Measurements from ENCODE around the gene KDF1.

Gene KDF1

DNA sequence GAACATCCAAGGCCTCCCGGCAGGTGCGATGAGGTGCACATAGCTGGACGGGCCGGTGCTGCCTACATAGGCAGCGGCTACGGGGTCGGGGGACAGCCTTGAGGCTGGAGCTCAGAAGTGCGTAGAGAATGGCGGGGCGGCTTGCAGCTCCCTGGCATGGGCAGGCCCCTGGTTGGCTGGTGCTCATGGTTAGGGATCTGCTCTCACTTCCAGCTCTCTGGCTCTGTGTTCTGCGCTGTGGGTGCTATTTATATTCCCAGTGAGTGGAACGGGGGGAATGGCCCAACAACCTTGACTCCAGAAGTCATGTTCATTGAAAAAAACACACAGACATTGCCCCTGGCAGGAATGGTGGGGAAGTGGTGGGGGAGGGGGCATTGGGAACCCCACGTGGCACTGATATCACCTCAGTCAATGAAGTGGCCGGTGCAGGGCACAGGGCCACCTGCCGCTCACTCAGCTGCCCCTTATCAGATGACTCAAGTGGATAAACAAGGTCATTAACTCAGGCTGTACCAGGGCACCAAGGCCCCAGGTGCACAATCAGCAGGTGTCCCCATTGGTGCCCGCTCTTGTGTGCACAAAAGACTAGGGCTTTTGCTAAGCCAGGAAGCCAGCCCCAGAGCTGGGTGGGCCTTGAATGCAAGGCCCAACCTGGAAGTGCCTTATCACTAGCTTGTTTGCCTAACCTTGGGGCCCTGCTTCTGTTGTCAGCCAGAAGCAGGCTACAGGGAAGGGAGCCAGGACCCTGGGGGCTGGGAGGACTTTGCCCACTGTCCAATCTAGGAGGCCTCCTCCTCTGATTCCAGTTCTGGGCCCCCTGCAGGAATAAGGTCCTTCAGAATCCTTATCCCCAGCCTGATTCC is 46.3 kb downstream of the KDF1 start, which contains the start of gene NR0B2:
NR0B2 (minus strand) TSS at position 222 of the 866 bp plus-strand sequence; CDS start at position 187, 35 bp downstream.
- H3K4me1 ChIP-seq (ENCODE audit: insufficient read depth, low read length, severe bottlenecking), result no peaks in the 10 kb centered on the region
- H3K79me2 ChIP-seq (ENCODE audit: insufficient read depth, low read length), result no peaks in the 10 kb centered on the region
- no peaks in the 10 kb centered on the region for H3K27me3 ChIP-seq (ENCODE audit: insufficient read depth, low read length)
- H4K20me1 ChIP-seq (ENCODE audit: insufficient read depth, low read length), result no peaks in the 10 kb centered on the region
- no peaks in the 10 kb centered on the region for H3K9me2 ChIP-seq (ENCODE audit: low read depth, low read length)
- no peak within 1 kb of the TSS for H2AFZ ChIP-seq (ENCODE audit: low read length)
- TF ChIP-seq, protein P1, sequence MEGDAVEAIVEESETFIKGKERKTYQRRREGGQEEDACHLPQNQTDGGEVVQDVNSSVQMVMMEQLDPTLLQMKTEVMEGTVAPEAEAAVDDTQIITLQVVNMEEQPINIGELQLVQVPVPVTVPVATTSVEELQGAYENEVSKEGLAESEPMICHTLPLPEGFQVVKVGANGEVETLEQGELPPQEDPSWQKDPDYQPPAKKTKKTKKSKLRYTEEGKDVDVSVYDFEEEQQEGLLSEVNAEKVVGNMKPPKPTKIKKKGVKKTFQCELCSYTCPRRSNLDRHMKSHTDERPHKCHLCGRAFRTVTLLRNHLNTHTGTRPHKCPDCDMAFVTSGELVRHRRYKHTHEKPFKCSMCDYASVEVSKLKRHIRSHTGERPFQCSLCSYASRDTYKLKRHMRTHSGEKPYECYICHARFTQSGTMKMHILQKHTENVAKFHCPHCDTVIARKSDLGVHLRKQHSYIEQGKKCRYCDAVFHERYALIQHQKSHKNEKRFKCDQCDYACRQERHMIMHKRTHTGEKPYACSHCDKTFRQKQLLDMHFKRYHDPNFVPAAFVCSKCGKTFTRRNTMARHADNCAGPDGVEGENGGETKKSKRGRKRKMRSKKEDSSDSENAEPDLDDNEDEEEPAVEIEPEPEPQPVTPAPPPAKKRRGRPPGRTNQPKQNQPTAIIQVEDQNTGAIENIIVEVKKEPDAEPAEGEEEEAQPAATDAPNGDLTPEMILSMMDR (IDR thresholded peaks at IDR 0.05; ENCODE audit: low read length), result no peak
- no peak for TF ChIP-seq EZH2 (IDR thresholded peaks at IDR 0.05; ENCODE audit: borderline replicate concordance, low read length)
- no peaks in the 10 kb centered on the region for H3K9me3 ChIP-seq (ENCODE audit: low read length)
- H3F3A ChIP-seq (ENCODE audit: insufficient read depth, low read length), result no peaks in the 10 kb centered on the region
- H3K4me3 ChIP-seq (ENCODE audit: low read depth, low read length, poor library complexity, severe bottlenecking), result no peak within 1 kb of the TSS
- no peak within 1 kb of the TSS for H3K27ac ChIP-seq (ENCODE audit: low read depth, low read length, poor library complexity, severe bottlenecking)
- H3K4me2 ChIP-seq (ENCODE audit: low read length), result no peak within 1 kb of the TSS
- H3K36me3 ChIP-seq (ENCODE audit: insufficient read depth, low read length), result no peaks in the 10 kb centered on the region
- no peak within 1 kb of the TSS for H3K9ac ChIP-seq (ENCODE audit: low read length)

DNA sequence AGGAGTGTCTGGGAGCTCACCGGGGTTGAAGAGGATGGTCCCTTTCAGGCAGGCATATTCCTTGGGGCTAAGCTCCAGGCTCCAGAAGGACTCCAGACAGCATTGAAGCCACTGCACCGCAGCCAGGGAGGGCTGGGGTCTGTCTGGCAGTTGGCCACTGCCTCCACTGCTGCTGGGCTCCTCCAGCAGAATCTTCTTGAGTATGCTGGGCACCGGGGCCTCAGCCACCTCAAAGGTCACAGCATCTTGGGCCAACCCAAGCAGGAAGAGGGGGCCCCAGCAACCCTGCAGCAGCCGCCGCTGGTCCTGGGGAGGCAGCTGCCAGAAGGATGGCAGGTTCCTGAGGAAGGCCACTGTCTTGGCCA is 46.9 kb downstream of the KDF1 start:
- no peak for TF ChIP-seq EZH2 (IDR thresholded peaks at IDR 0.05; ENCODE audit: borderline replicate concordance, low read length)
- TF ChIP-seq, protein P1 (IDR thresholded peaks at IDR 0.05; ENCODE audit: low read length), result no peak
- H3K4me1 ChIP-seq (ENCODE audit: insufficient read depth, low read length, severe bottlenecking), result no peaks in the 10 kb centered on the region
- H3K9me2 ChIP-seq (ENCODE audit: low read depth, low read length), result no peaks in the 10 kb centered on the region
- H3K4me3 ChIP-seq (ENCODE audit: low read depth, low read length, poor library complexity, severe bottlenecking), result no peak overlapping the region
- no peaks in the 10 kb centered on the region for H3K27me3 ChIP-seq (ENCODE audit: insufficient read depth, low read length)
- no peaks in the 10 kb centered on the region for H4K20me1 ChIP-seq (ENCODE audit: insufficient read depth, low read length)
- no peaks in the 10 kb centered on the region for H3K79me2 ChIP-seq (ENCODE audit: insufficient read depth, low read length)
- no peaks in the 10 kb centered on the region for H3K36me3 ChIP-seq (ENCODE audit: insufficient read depth, low read length)
- no peak overlapping the region for H3K4me2 ChIP-seq (ENCODE audit: low read length)
- H3K27ac ChIP-seq (ENCODE audit: low read depth, low read length, poor library complexity, severe bottlenecking), result no peak overlapping the region
- H3F3A ChIP-seq (ENCODE audit: insufficient read depth, low read length), result no peaks in the 10 kb centered on the region
- no peak overlapping the region for H3K9ac ChIP-seq (ENCODE audit: low read length)
- no peak overlapping the region for H2AFZ ChIP-seq (ENCODE audit: low read length)
- H3K9me3 ChIP-seq (ENCODE audit: low read length), result no peaks in the 10 kb centered on the region

DNA sequence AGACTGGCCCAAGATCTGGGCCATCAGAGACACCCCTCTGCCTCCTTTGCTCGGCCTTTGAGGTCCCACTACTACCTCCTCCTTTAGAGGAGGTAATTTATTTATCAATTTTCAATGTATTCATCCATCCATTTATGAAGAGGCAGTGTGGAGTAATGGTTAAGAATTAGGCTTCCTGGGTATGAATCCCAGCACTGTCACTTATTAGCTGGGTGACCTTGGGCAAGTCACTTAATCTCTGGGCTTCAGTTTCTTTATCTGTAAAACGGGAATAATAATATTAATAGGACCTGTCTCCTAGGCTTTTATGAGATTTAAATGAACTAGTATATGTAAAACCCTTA is 48.1 kb downstream of the KDF1 start:
- no peaks in the 10 kb centered on the region for H3K9me3 ChIP-seq (ENCODE audit: low read length)
- H3K27ac ChIP-seq (ENCODE audit: low read depth, low read length, poor library complexity, severe bottlenecking), result no peak overlapping the region
- no peaks in the 10 kb centered on the region for H4K20me1 ChIP-seq (ENCODE audit: insufficient read depth, low read length)
- no peaks in the 10 kb centered on the region for H3K27me3 ChIP-seq (ENCODE audit: insufficient read depth, low read length)
- H2AFZ ChIP-seq (ENCODE audit: low read length), result no peak overlapping the region
- no peak for TF ChIP-seq EZH2 (IDR thresholded peaks at IDR 0.05; ENCODE audit: borderline replicate concordance, low read length)
- TF ChIP-seq, protein P1 (IDR thresholded peaks at IDR 0.05; ENCODE audit: low read length), result no peak
- H3K4me1 ChIP-seq (ENCODE audit: insufficient read depth, low read length, severe bottlenecking), result no peaks in the 10 kb centered on the region
- no peaks in the 10 kb centered on the region for H3F3A ChIP-seq (ENCODE audit: insufficient read depth, low read length)
- no peaks in the 10 kb centered on the region for H3K9me2 ChIP-seq (ENCODE audit: low read depth, low read length)
- no peaks in the 10 kb centered on the region for H3K36me3 ChIP-seq (ENCODE audit: insufficient read depth, low read length)
- no peaks in the 10 kb centered on the region for H3K79me2 ChIP-seq (ENCODE audit: insufficient read depth, low read length)
- H3K9ac ChIP-seq (ENCODE audit: low read length), result no peak overlapping the region
- no peak overlapping the region for H3K4me3 ChIP-seq (ENCODE audit: low read depth, low read length, poor library complexity, severe bottlenecking)
- H3K4me2 ChIP-seq (ENCODE audit: low read length), result no peak overlapping the region
